Neural cell (in vitro differentiated cells): ENCODE results near the gene IQCN.

Source experiments
- CTCF ChIP-seq: fragments of 450-650 bp; IDR thresholded peaks from 2 replicates; pipeline ENCODE4 v1.5.1; 2014; ENCODE audit warnings: antibody characterized with exemption, mild to moderate bottlenecking, moderate library complexity; ENCODE audit not compliant: poor library complexity, severe bottlenecking
- EP300 ChIP-seq: fragments of 450-650 bp; conservative IDR thresholded peaks from 2 replicates; pipeline ENCODE4 v1.6.1; 2014; ENCODE audit warnings: antibody characterized with exemption, mild to moderate bottlenecking, moderate library complexity; ENCODE audit not compliant: poor library complexity, severe bottlenecking
- EZH2 ChIP-seq: fragments of 200-600, 300-800 bp; shearing (Covaris generic), sonication (generic); IDR thresholded peaks from 2 replicates; pipeline ENCODE4 v1.6.1; 2014; ENCODE audit warnings: antibody characterized with exemption, low read length, borderline replicate concordance, mild to moderate bottlenecking; ENCODE audit not compliant: insufficient read depth, poor library complexity, severe bottlenecking
- MXI1 ChIP-seq: fragments of 450-650 bp; conservative IDR thresholded peaks from 2 replicates; pipeline ENCODE4 v1.6.1; 2014; ENCODE audit warnings: antibody characterized with exemption, mild to moderate bottlenecking; ENCODE audit not compliant: poor library complexity, severe bottlenecking
- POLR2AphosphoS5 ChIP-seq: IDR thresholded peaks from 2 replicates; pipeline ENCODE4 v1.6.1; 2012
- RAD21 ChIP-seq: fragments of 450-650 bp; conservative IDR thresholded peaks from 2 replicates; pipeline ENCODE4 v1.6.1; 2014; ENCODE audit warnings: antibody characterized with exemption, mild to moderate bottlenecking, moderate library complexity

GRCh38 chr19:18282021-18282787 lies 8.0 kb upstream of the IQCN start:
- TF ChIP-seq CTCF, result peak; percentile 6
- no peak for TF ChIP-seq MXI1
- no peak for TF ChIP-seq EZH2
- TF ChIP-seq RAD21, result peak; percentile 24
- TF ChIP-seq POLR2AphosphoS5, result peak; percentile 87
- no peak for TF ChIP-seq EP300
